Sigmoid colon (tissue), 4 donors: ENCODE results near the gene CD74.

Source experiments
- EP300 ChIP-seq, 4 donors: sonication (generic); formaldehyde crosslinking; IDR thresholded peaks; one replicate each; pipeline ENCODE4 v1.6.1; 2017; ENCODE audit warnings: antibody characterized with exemption in 4 of 4
- POLR2A ChIP-seq, 2 donors: fragments of 450-650 bp; IDR thresholded peaks; one replicate each; pipeline ENCODE4 v1.6.1; 2016; ENCODE audit warnings: antibody characterized with exemption in 2 of 2, mild to moderate bottlenecking in 2 of 2, moderate library complexity in 2 of 2
- POLR2AphosphoS5 ChIP-seq, 4 donors: sonication (generic); formaldehyde crosslinking; IDR thresholded peaks; one replicate each; pipeline ENCODE4 v1.6.1; 2017; ENCODE audit warnings: antibody characterized with exemption in 4 of 4
- TF ChIP-seq, protein P1 (sequence below), 4 experiments: fragments of 450-650 bp in 3 of 4; fragments of 200-600 bp in 1 of 4; IDR thresholded peaks; one replicate each; pipeline ENCODE4 v1.5.1; 2016 to 2019; ENCODE audit warnings: antibody characterized with exemption in 4 of 4, mild to moderate bottlenecking in 3 of 4, moderate library complexity in 2 of 4

GRCh38 chr5:150404535-150404934 lies 8.2 kb downstream of the CD74 start:
- TF ChIP-seq POLR2AphosphoS5 (IDR thresholded peaks at IDR 0.05) (no peak), POLR2A (IDR thresholded peaks at IDR 0.05) (no peak), EP300 (IDR thresholded peaks at IDR 0.05) (no peak)
- TF ChIP-seq, protein P1, sequence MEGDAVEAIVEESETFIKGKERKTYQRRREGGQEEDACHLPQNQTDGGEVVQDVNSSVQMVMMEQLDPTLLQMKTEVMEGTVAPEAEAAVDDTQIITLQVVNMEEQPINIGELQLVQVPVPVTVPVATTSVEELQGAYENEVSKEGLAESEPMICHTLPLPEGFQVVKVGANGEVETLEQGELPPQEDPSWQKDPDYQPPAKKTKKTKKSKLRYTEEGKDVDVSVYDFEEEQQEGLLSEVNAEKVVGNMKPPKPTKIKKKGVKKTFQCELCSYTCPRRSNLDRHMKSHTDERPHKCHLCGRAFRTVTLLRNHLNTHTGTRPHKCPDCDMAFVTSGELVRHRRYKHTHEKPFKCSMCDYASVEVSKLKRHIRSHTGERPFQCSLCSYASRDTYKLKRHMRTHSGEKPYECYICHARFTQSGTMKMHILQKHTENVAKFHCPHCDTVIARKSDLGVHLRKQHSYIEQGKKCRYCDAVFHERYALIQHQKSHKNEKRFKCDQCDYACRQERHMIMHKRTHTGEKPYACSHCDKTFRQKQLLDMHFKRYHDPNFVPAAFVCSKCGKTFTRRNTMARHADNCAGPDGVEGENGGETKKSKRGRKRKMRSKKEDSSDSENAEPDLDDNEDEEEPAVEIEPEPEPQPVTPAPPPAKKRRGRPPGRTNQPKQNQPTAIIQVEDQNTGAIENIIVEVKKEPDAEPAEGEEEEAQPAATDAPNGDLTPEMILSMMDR (IDR thresholded peaks at IDR 0.05), result no peak
